B cell (primary cell): ENCODE measurements around the gene PARVG.

ENCODE experiments used
- EZH2 ChIP-seq: IDR thresholded peaks from 2 replicates; pipeline ENCODE4 v1.6.1; 2012; ENCODE audit warnings: borderline replicate concordance, low read depth, mild to moderate bottlenecking, moderate library complexity, low read length; ENCODE audit not compliant: insufficient read depth, poor library complexity, severe bottlenecking
- TF ChIP-seq, protein P1 (sequence below): fragments of 200-600 bp; IDR thresholded peaks from one replicate; pipeline ENCODE4 v1.8.0; 2022; ENCODE audit warnings: antibody characterized with exemption, mild to moderate bottlenecking

DNA sequence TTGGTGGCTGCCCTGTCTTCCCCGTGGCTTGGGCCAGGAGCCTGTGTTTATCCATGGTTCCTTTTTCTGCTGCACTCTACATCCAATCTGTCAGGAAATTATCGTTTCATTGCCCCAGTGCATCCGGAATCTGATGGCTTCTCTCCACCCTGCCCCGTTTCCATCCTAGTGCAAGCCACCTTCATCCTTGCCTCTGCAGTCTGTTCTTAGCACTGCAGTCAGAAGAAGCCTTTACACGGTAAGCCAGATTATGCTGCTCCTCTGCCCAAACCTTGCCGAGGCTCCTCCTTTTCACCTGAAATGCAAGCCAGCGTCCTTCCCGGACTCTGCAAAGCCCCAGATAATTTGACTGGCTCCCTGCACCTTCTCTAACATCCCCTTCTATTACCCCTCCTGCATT lies 45.1 kb downstream of the PARVG start:
- TF ChIP-seq, protein P1, sequence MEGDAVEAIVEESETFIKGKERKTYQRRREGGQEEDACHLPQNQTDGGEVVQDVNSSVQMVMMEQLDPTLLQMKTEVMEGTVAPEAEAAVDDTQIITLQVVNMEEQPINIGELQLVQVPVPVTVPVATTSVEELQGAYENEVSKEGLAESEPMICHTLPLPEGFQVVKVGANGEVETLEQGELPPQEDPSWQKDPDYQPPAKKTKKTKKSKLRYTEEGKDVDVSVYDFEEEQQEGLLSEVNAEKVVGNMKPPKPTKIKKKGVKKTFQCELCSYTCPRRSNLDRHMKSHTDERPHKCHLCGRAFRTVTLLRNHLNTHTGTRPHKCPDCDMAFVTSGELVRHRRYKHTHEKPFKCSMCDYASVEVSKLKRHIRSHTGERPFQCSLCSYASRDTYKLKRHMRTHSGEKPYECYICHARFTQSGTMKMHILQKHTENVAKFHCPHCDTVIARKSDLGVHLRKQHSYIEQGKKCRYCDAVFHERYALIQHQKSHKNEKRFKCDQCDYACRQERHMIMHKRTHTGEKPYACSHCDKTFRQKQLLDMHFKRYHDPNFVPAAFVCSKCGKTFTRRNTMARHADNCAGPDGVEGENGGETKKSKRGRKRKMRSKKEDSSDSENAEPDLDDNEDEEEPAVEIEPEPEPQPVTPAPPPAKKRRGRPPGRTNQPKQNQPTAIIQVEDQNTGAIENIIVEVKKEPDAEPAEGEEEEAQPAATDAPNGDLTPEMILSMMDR: no peak
- TF ChIP-seq EZH2: no peak
